GM23248 (cell line): ENCODE measurements around the gene UBE3B.

ENCODE experiments used
- EZH2 ChIP-seq: fragments of 200-600 bp; sonication (generic); IDR thresholded peaks from 2 replicates; pipeline ENCODE4 v1.6.1; 2018; ENCODE audit warnings: antibody characterized with exemption, mild to moderate bottlenecking; ENCODE audit not compliant: insufficient read depth, poor library complexity, severe bottlenecking
- EZH2phosphoT487 ChIP-seq: fragments of 200-600 bp; sonication (generic); IDR thresholded peaks from 2 replicates; pipeline ENCODE4 v1.6.1; 2018; ENCODE audit warnings: antibody characterized with exemption, moderate library complexity, mild to moderate bottlenecking, low read depth; ENCODE audit not compliant: insufficient read depth

GRCh38 chr12:109545826-109546225, 68.4 kb downstream of the UBE3B start:
- TF ChIP-seq EZH2 (no peak), EZH2phosphoT487 (no peak)
